Frontal cortex (tissue), 4 donors: Measurements from ENCODE around the gene PITPNM2. TPM values are rescaled to one million over a fixed set of nuclear protein-coding genes. Genes with fewer than 3 reads are reported as not detected.

Experiments used
- DNase-seq, 2 donors: peaks; one replicate each; pipeline ENCODE4 v3.0.0; 2012; ENCODE audit warnings: low spot score in 2 of 2
- FAIRE-seq: peaks from 2 replicates; lab custom pipeline; 2012; peaks lifted over from hg19 to GRCh38; lab: Jason Lieb, UNC
- total RNA-seq: library from RNA; depleted of rRNA; stranded (reverse); fragments of >200 nt; gene quantifications from one replicate; pipeline ENCODE4 v1.2.3, GENCODE V29; 2014
- donor health status: control.
- donor health status: control.
- donor health status: control.

The PITPNM2 gene
- total RNA-seq, result 4.9 TPM

- no peak for FAIRE-seq
- peak; percentile 79 to 82 for DNase-seq
These were observed at the start of gene PITPNM2 for GRCh38 chr12:123150744-123151456. Gene PITPNM2 (minus strand): TSS chr12:123151090. CDS start chr12:123034590, 116,500 bp downstream.

GRCh38 chr12:123200414-123200813 lies 49.5 kb upstream of the PITPNM2 start:
- FAIRE-seq, result no peak
- no peak for DNase-seq

DNA sequence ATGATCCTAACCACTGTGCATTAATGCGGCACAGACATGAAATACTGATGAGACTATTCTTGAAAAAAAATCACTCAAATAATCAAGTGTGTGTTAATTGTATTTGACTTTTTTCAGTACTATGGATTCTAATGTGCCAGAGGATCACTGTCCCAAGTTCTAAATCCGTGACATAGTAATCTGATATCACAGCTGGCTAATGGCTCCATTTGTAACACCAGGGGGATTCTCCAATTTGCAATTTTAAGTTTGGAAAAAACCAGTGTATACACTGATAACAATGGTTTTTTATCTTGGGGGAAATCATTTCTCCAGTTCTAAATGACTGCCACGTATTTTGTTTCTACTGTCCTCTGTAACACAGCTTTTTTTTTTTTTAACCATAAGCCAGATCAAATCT lies 49.0 kb upstream of the PITPNM2 start:
- DNase-seq (no peak), FAIRE-seq (no peak)

DNA sequence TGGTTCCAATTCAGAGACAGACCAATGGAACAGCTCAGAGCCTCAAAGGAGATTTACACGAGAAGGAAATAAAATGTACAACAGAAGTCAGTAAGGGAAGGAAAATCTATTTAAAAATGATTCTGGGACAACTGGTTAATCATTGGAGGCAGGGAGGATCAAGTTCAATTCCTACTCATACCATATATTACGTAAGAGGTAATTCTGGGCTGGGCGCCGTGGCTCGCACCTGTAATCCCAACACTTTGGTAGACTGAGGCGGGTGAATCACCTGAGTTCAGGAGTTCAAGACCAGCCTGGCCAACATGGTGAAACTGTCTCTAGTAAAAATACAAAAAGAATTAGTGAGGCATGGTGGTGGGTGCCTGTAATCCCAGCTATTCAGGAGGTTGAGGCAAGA lies 36.7 kb upstream of the PITPNM2 start:
- FAIRE-seq (no peak), DNase-seq (no peak)

- FAIRE-seq, result no peak
These were observed 29.3 kb upstream of the PITPNM2 start for GRCh38 chr12:123180171-123180570.

GRCh38 chr12:123171967-123172366 lies 21.1 kb upstream of the PITPNM2 start:
- DNase-seq (no peak), FAIRE-seq (no peak)

More at GRCh38 chr12:123180171-123180570, 29.3 kb upstream of the PITPNM2 start:
- DNase-seq, result no peak

DNA sequence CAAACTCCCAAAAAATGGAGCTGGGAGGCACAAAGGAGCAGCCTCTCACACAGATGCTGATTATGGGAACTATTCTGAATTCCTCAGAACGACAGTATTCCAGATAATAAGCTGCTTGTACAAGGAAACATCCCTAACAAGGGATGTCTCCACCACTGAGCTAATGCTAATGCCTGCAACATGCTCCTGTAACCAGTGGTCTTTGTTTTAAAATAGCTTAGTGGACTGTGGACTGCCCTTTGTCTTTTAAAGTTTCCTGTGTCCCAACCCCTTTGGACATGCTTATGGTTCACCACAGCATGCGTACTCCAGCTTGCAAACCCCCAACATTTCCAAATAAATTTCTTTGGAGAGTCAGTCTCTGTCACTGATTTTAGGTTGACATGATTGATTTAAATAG lies 16.4 kb upstream of the PITPNM2 start:
- no peak for DNase-seq
- FAIRE-seq, result no peak

DNA sequence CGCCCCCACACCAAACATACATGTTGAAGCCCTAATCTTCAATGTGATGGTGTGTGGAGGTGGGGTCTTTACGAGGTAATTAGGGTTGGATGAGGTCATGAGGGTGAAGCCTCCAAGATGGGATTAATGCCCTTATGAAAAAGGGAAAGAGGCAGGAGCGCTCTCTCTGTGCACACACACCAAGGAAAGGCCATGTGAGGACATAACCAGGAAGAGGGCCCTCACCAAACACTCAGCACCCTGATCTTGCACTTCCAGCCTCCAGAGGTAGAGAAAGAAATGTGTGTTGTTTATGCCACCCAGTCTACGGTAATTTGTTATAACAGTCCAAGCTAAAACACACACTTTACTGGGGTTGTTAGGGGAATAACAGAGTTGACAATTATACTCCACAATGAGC lies 14.6 kb upstream of the PITPNM2 start:
- FAIRE-seq (no peak), DNase-seq (no peak)

- no peak for FAIRE-seq
- no peak for DNase-seq
These were observed 13.9 kb upstream of the PITPNM2 start for GRCh38 chr12:123164710-123165261.

DNA sequence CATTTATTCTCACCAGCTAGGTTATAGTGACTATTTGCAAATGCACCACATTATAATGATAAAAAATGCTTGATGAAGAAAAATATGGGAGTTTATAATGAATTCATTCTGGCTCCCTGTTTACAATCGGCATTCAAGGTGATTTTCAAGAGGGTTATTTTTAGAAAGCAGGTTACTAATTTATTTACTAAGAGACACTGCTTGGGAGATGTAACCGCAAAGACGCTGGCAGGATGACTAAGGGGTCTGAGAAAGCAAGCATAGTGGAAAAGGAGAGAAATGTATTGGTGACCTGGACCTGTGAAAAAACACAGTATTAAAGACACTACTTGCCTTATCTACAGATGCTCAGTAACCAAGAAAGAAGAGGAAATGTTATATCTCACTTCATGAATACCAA lies 13.3 kb upstream of the PITPNM2 start:
- FAIRE-seq, result no peak

DNA sequence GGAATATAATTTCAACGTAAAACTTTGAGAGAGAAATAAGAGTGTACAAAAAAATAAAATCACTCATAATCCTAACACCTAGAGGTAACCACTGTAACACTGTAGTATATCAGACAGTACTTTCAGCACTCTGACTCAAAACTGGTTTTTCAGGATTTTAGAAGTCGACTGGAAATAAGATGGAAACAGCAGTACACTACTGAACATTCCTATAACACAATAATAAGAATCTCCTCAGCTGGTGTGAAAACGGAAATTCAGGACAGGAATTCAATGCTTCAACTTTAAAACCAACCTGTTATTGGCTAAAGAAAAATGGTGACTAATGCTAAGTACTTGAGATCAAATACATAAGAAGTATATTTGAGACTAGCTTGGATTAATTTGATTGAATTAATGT lies 12.3 kb upstream of the PITPNM2 start:
- DNase-seq (no peak), FAIRE-seq (no peak)

More for the DNA sequence above, 13.3 kb upstream of the PITPNM2 start:
- DNase-seq, result no peak

GRCh38 chr12:123160801-123161487 lies 10.1 kb upstream of the PITPNM2 start:
- DNase-seq (no peak), FAIRE-seq (no peak)

DNA sequence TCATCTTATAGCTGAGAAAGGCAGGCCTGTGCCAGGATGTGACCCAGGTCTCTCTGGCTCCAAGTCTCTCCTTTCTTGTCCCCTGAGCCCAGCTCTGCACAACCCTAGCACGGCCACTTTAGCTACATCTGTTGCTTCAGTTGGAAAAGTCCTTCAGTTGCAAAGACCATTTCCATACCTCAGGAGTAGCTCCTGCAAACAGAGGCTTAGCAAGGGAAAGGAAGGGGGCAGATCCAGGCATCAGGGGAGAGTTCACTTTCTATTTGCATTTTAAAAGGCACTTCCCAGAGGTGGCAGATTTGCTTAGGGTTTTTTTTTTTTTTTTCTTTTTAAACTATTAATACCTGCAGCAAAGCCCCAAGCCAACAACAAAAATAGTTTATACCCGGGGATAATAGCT lies 3.0 kb upstream of the PITPNM2 start:
- FAIRE-seq (no peak), DNase-seq (no peak)

- DNase-seq (no peak), FAIRE-seq (no peak)
These were observed 1.9 kb upstream of the PITPNM2 start for GRCh38 chr12:123152833-123153232.

DNA sequence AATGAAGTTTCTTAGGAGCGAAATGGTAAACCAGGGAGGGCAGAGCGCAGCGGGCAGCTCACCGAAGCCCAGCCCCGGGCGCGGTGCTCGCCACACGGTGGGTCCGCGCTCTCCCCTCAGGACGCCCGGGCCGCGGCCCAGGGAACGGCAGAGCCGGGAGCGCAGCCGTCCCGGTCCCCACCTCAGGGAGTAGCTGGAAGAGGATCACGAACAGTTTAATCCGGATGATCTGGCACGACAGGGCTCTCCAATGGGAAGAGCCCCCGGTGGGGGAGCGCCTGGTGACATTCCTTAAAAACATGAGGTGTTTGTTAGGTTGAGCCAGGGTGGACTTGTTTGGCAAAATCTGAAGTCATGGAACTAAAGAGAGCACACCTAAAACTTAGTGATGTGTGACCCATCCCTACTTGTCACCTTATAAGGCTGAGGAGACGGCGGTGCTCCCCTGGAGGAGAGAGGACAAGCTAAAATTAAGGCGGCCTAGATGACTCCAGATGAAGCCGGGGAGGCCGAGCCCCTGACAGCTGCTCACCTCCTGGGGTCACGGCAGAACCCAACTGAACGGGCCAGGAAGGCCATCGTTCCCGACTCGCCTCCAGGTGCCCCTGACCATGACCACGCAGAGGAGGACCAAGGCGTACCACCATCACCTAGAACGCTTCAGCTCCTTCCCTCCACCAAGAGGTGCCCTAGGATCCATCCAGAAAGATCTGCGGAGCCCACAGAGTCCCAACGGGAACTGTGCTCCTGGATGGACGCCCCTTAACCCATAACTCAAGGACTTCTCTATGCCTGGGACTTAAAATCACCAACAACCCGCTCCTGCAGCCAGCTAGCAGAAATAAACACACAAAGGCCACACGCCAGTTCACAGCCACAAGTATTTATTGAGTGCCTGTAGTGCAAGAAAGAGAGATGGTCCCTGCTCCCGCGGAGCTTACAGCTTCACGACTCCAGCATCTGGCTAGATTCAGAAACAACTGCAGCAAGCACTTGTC lies 866 bp upstream of the PITPNM2 start:
- peak; percentile 40 to 45 for DNase-seq
- FAIRE-seq, result no peak

DNA sequence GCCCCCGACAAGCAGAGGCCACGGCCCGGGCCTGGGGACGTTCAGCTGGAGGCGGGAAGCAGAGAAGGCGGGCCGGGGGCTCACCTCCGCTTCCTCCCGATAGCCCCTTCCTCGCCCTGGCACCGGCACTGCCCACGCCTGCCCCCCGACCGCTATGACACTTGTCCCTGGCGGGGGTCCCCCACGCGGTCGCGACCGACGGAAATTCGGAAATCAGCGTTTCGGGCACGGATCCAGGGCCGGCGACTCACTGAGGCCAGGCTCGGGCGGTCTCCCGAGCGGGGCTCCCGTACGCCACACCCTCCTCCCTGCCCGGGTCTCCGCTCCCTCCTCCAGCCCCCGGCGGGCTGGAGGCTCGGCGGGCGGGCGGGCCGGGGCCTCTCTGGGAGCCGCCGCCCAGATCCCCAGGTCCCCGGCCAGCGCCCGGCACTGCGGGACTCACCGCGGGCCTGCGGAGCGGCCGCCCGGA lies 581 bp downstream of the PITPNM2 start:
- peak; percentile 57 to 63 for DNase-seq
- no peak for FAIRE-seq

GRCh38 chr12:123149501-123150274 lies 1.2 kb downstream of the PITPNM2 start:
- no peak for DNase-seq
- FAIRE-seq, result no peak

DNA sequence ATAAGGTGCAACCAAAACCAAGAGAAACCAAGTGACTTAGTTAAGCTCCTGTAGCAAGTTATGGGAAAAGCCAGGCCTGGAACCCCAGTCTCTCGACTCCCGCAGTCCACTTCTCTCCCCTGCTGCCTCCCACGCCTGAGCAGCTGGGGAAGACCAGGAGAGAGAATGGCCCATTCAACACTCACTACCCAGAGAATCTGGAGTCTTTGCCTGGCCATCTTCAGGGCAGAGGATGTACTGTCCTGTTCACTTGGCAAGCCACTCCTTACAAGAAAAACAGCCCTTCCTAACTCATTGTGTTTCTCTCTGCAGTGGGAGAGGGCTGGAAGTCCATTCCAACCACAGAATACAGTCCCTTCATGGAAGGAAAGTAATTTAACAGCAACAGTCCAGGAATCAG lies 1.8 kb downstream of the PITPNM2 start:
- no peak for FAIRE-seq

DNA sequence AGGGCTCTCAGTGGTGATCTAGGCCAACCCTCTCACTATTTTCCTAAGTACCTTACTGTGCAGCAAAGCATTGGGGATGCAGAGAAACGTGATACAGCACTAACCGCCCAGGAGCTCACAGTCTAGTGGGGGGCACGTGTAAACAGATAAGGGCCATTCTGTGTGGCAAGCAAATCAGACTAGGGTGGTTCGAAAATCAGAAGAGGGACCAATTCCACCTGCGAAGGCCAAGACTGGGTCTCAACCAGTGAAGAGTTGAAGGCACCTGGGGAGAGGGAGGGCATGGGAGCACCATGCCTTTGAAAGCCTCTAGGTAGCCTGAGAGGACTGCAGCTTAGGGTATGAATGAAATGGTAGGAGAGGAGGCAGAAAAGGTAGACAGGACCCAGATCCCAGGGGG lies 2.2 kb downstream of the PITPNM2 start:
- DNase-seq (no peak), FAIRE-seq (no peak)

More for the DNA sequence above, 1.8 kb downstream of the PITPNM2 start:
- no peak for DNase-seq
